Measurements from ENCODE around the gene SPRED2.

SPRED2 gene

DNA sequence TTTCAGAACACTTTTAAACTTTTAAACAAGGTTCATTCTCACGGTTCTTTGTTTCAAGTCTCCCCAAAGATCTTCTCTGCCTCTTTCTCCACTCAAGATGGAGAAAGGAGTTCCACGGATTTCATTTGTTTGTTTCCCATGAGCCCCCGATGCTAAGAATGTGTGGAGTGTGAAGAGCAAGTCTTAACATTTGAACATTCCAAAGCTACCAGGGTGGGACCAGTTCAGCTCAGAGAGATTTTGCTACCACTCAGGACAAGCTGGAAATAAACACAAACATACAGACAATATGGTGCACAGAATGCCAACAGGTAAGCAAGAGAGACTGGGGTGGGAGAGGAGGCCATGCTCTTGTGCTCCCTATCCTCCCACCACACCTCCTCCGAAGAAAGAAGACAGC, 56.7 kb downstream of the SPRED2 start:
- no peak overlapping the region for H3K4me3 ChIP-seq (replicated peaks; ENCODE audit: low read depth, low read length)
- no peak for TF ChIP-seq CTCF (IDR thresholded peaks at IDR 0.05; ENCODE audit: low read length, missing control alignments)
- no peak for DNase-seq (ENCODE audit: low read depth)

DNA sequence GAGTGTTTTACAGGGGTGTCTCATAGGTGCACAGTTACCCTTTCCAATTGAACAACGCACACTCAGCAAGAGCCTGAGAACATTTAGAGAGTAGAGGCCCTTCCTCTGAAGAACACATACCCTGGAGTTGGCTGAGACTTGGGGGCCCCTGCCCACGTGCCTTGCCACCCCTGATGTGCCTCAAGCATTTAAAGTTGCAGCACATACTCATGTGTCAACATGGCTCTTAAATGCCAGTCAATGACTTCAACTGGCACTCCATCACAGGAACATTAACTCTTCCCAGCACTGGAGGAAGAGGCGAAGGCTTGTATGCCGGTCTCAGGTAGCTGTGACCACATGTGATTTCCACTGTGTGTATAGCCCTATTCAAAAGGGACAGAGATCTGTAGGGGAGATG, 57.4 kb downstream of the SPRED2 start:
- no peak for DNase-seq (ENCODE audit: low read depth)
- H3K4me3 ChIP-seq (replicated peaks; ENCODE audit: low read depth, low read length): no peak overlapping the region
- no peak for TF ChIP-seq CTCF (IDR thresholded peaks at IDR 0.05; ENCODE audit: low read length, missing control alignments)

GRCh38 chr2:65374575-65374974, 57.8 kb downstream of the SPRED2 start:
- no peak overlapping the region for H3K4me3 ChIP-seq (replicated peaks; ENCODE audit: low read depth, low read length)
- DNase-seq (ENCODE audit: low read depth): no peak
- TF ChIP-seq CTCF (IDR thresholded peaks at IDR 0.05; ENCODE audit: low read length, missing control alignments): no peak

GRCh38 chr2:65373365-65373918, 59.0 kb downstream of the SPRED2 start:
- DNase-seq (ENCODE audit: low read depth): no peak

GRCh38 chr2:65372619-65373018, 59.8 kb downstream of the SPRED2 start:
- DNase-seq (ENCODE audit: low read depth): no peak
- no peak overlapping the region for H3K4me3 ChIP-seq (replicated peaks; ENCODE audit: low read depth, low read length)
- TF ChIP-seq CTCF (IDR thresholded peaks at IDR 0.05; ENCODE audit: low read length, missing control alignments): no peak

More at GRCh38 chr2:65373365-65373918, 59.0 kb downstream of the SPRED2 start:
- no peak overlapping the region for H3K4me3 ChIP-seq (replicated peaks; ENCODE audit: low read depth, low read length)
- no peak for TF ChIP-seq CTCF (IDR thresholded peaks at IDR 0.05; ENCODE audit: low read length, missing control alignments)

DNA sequence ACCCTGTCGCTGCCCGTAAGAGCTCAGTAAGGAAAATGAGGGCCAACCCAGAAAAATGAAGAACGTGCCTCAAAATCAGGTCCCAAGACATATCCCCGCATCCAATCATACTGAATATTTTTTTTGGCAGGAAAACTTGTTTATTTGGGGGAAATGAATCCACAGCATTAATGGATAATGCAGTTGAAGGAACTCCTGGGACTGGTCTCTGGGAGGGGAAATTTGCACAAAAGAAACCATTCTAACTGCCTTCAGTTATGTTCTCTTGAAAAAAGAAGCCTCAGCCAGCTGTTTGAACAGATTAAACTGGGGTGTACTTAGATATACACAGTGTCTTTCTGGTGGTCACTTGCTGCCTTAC, 61.3 kb downstream of the SPRED2 start:
- TF ChIP-seq CTCF (IDR thresholded peaks at IDR 0.05; ENCODE audit: low read length, missing control alignments): no peak
- DNase-seq (ENCODE audit: low read depth): no peak
- H3K4me3 ChIP-seq (replicated peaks; ENCODE audit: low read depth, low read length): no peak overlapping the region

DNA sequence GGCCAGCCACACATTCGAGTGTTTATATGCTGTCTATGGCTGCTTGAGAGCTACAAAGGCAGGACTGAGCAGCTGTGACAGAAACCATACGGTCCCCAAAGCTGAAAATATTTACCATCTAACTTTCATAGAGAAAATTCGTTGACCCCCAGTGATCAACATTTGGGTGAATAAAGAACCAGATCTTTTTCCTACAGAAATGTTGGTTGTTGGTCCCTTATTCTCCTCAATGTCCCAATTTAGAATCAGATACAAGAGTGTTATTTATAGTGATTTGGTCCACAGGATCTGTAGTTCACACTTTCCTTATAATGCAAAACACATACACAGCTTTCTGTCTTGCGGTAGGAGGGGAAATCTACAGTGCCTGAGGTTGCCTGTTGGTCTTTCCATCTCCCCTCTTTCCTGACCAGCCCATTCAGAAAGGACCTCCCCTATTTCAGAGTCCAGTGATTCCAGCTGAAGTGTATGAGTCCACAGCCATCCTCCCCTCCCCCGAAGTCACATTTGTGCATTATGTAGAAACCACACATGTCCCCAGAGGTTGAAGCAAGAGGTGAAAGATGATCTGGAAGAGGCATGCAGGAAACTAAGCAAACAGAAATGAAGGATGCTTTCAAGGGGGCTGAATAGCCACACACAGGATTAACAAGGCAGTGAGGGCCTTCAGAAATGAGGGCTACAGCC, 61.9 kb downstream of the SPRED2 start:
- TF ChIP-seq CTCF (IDR thresholded peaks at IDR 0.05; ENCODE audit: low read length, missing control alignments): no peak
- peak; percentile 23 for DNase-seq (ENCODE audit: low read depth)
- H3K4me3 ChIP-seq (replicated peaks; ENCODE audit: low read depth, low read length): no peak overlapping the region

Data from fibroblast of pulmonary artery (primary cell).